Activated T-cell treated with anti-CD3 and anti-CD28 coated beads, Interleukin-2, amount 50 U/mL, for 1 hour (primary cell): ENCODE measurements around the gene TTYH2.
"Not testable (repeated sequence)": the region's sequence is repeated elsewhere in the genome, so short reads cannot be mapped to it uniquely, and the experiment has no call there.

Experiments used
- DNase-seq: peaks from one replicate; pipeline ENCODE4 v3.0.0-alpha.2; 2020

The TTYH2 gene

GRCh38 chr17:74212913-74213791 is at the start of gene TTYH2:
Gene TTYH2 (plus strand): TSS chr17:74213571. CDS start chr17:74213588, 17 bp downstream.
- peak; percentile 77 for DNase-seq

GRCh38 chr17:74163836-74164235 is 49.5 kb upstream of the TTYH2 start:
- no peak for DNase-seq

GRCh38 chr17:74164446-74165045 is 48.8 kb upstream of the TTYH2 start:
- no peak for DNase-seq

GRCh38 chr17:74165797-74166365 is 47.5 kb upstream of the TTYH2 start:
- DNase-seq = no peak

GRCh38 chr17:74170924-74171323 is 42.4 kb upstream of the TTYH2 start:
- DNase-seq = no peak

GRCh38 chr17:74172700-74173099 is 40.7 kb upstream of the TTYH2 start:
- no peak for DNase-seq

- DNase-seq = peak; percentile 42
Measured at GRCh38 chr17:74176546-74177001, 36.8 kb upstream of the TTYH2 start.

- no peak for DNase-seq
Measured at GRCh38 chr17:74177018-74177450, 36.3 kb upstream of the TTYH2 start.

- DNase-seq = no peak
Measured at GRCh38 chr17:74179576-74179975, 33.8 kb upstream of the TTYH2 start.

- no peak for DNase-seq
Measured at GRCh38 chr17:74180336-74180735, 33.0 kb upstream of the TTYH2 start.

- DNase-seq = no peak
Measured at GRCh38 chr17:74181341-74181740, 32.0 kb upstream of the TTYH2 start.

- DNase-seq = no peak
Measured at GRCh38 chr17:74182041-74182723, 31.2 kb upstream of the TTYH2 start.

GRCh38 chr17:74183411-74183810 is 30.0 kb upstream of the TTYH2 start:
- no peak for DNase-seq

- no peak for DNase-seq
Measured at GRCh38 chr17:74185571-74186185, 27.7 kb upstream of the TTYH2 start.

- DNase-seq = no peak
Measured at GRCh38 chr17:74186498-74186897, 26.9 kb upstream of the TTYH2 start.

GRCh38 chr17:74187761-74188160 is 25.6 kb upstream of the TTYH2 start:
- no peak for DNase-seq

- DNase-seq = not testable (repeated sequence)
Measured at GRCh38 chr17:74188687-74189086, 24.7 kb upstream of the TTYH2 start.

- DNase-seq = no peak
Measured at GRCh38 chr17:74190154-74190553, 23.2 kb upstream of the TTYH2 start.

GRCh38 chr17:74190807-74191406 is 22.5 kb upstream of the TTYH2 start:
- DNase-seq = no peak

- DNase-seq = no peak
Measured at GRCh38 chr17:74192950-74193781, 20.2 kb upstream of the TTYH2 start.

- DNase-seq = no peak
Measured at GRCh38 chr17:74194682-74195081, 18.7 kb upstream of the TTYH2 start.
